ENCODE data around the gene FOXK2. TPM values are rescaled to one million over a fixed set of nuclear protein-coding genes. Genes with fewer than 3 reads are reported as not detected.

Gene FOXK2
- total and polyA plus RNA-seq, 2 of the 8 experiments (the other 6 are each of a cell fraction or from before 2014, with no cell fraction given): 34.7 to 64.9 TPM

DNA sequence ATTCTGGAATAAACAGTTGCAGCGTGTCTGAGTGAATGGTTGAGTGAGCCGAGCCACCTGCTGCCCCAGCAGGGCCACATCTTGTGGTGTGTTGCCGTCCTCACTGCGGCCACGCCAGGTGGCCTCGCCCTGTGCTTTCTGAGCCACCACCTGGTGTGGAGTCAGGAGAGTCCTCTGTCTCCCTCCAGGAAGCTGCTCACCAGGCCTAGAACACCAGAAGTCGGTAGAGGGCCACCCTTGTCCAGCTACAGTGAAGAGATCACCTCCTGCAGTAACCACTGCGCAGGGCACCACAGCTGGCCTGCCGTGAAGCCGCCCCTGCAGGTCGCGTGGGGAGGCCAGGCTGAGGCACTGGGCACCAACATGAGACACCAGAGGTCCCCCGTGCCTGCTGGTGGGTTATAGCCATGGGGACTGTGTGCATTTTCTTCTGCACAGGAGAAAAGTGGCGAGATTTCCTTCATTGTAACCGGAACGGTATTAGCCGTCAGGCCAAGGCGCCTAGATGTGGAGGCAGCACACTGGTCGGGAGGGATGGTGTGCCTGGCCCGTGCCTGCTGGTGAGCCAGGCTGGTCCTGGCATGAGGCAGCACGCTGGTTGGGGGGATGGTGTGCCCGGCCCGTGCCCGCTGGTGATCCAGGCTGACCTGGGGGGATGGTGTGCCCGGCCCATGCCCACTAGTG is 28.9 kb upstream of the FOXK2 start:
- Histone ChIP-seq H3K4me3 (ENCODE audit: extremely low read depth in 1 of 4, insufficient read depth in 2 of 4, low read depth in 3 of 4, low read length in 4 of 4) (no peak overlapping the region), H3K36me3 (ENCODE audit: control insufficient read depth in 2 of 4, insufficient read depth in 4 of 4, low read length in 3 of 4) (peaks cover 3 to 22% (median 15%) of the 10 kb centered on the region in 4 experiments; a peak in 6 of 8 replicates), H3K4ac (replicated peaks; ENCODE audit: insufficient read length, low read depth, low read length) (no peak overlapping the region), H3K79me2 (ENCODE audit: control insufficient read depth in 1 of 2, insufficient read depth in 2 of 2, low read length in 2 of 2) (no peaks in the 10 kb centered on the region), H3K27ac (ENCODE audit: low read depth, low read length) (no peak overlapping the region), H4K20me1 (replicated peaks in 1 of 2; ENCODE audit: control insufficient read depth in 1 of 2, insufficient read depth in 2 of 2, low read length in 2 of 2) (peaks cover 0 to 1% of the 10 kb centered on the region in 2 experiments), H3K23ac (ENCODE audit: insufficient read length) (no peak overlapping the region), H3K9me3 (ENCODE audit: insufficient read depth in 2 of 2, low read depth in 1 of 2, low read length in 1 of 2) (no peaks in the 10 kb centered on the region), H3K4me1 (replicated peaks in 1 of 4; ENCODE audit: control insufficient read depth in 3 of 4, insufficient read depth in 4 of 4, low read length in 3 of 4) (peaks cover 0 to 6% (median 2%) of the 10 kb centered on the region in 4 experiments; a peak in 6 of 7 replicates), H2AFZ (ENCODE audit: low read length) (no peak overlapping the region), H3K9ac (replicated peaks in 1 of 4; ENCODE audit: extremely low read depth in 1 of 4, low read depth in 3 of 4, low read length in 3 of 4) (no peak overlapping the region), H3K4me2 (ENCODE audit: insufficient read depth in 1 of 2, low read depth in 2 of 2, low read length in 2 of 2) (no peak overlapping the region), H2BK20ac (ENCODE audit: low read length) (no peak overlapping the region), H3K18ac (ENCODE audit: extremely low read depth, low read length) (no peak overlapping the region), H3K79me1 (ENCODE audit: low read depth, low read length) (no peaks in the 10 kb centered on the region), H4K91ac (replicated peaks; ENCODE audit: insufficient read length, low read length) (peak overlapping the region; percentile 68), H3K14ac (ENCODE audit: insufficient read length) (no peak overlapping the region), H2BK15ac (ENCODE audit: low read length) (no peak overlapping the region), H2BK12ac (ENCODE audit: low read depth, low read length) (no peak overlapping the region), H3K27me3 (replicated peaks in 1 of 4; ENCODE audit: control insufficient read depth in 3 of 4, extremely low read depth in 1 of 4, insufficient read depth in 3 of 4, low read length in 3 of 4) (peaks cover 0 to 3% (median 0%) of the 10 kb centered on the region in 4 experiments; a peak in 1 of 7 replicates), H3K56ac (replicated peaks; ENCODE audit: insufficient read length, low read depth, low read length) (no peak overlapping the region), H2BK120ac (replicated peaks; ENCODE audit: low read depth, low read length) (no peak overlapping the region), H4K5ac (ENCODE audit: insufficient read length, low read depth, low read length) (no peak overlapping the region), H4K8ac (ENCODE audit: extremely low read depth, insufficient read depth, low read length) (peak overlapping the region; percentile 9), H2BK5ac (ENCODE audit: low read depth, low read length) (peak overlapping the region; percentile 75; the same call in 1 of the 2 replicates), H2AK5ac (ENCODE audit: low read depth, low read length) (no peak overlapping the region), H3K23me2 (ENCODE audit: low read depth, low read length) (no peaks in the 10 kb centered on the region)
- FAIRE-seq (no peak), DNase-seq (ENCODE audit: low read depth in 1 of 2, low spot score in 2 of 2) (no peak)
- WGBS, 2 experiments (ENCODE audit: extremely low coverage in 1 of 2, insufficient coverage in 1 of 2, insufficient read length in 1 of 2, insufficient replicate concordance in 2 of 2, low coverage in 1 of 2, low lambda C conversion rate in 2 of 2, missing lambda C conversion rate in 1 of 2): 94% methylated on average over 25 of the region's 25 CpGs; no CpG with 5 or more reads in 1 of the 2 experiments
- CTCF ChIA-PET (ENCODE audit: partially characterized antibody): interaction anchor here (3.7 kb wide), 1 partner anchor 63 kb away, joined by 20 read pairs; no protein-coding TSS in a partner anchor
- TF ChIP-seq NANOG (IDR thresholded peaks at IDR 0.05; ENCODE audit: insufficient read depth, low read depth, low read length, poor library complexity, severe bottlenecking): no peak
- no peak for TF ChIP-seq KDM4A (IDR thresholded peaks at IDR 0.05; ENCODE audit: low read depth, low read length, severe bottlenecking)
- no peak for TF ChIP-seq EZH2 (IDR thresholded peaks at IDR 0.05; ENCODE audit: low read depth, low read length, severe bottlenecking)
- TF ChIP-seq PHF8 (conservative IDR thresholded peaks at IDR 0.05; ENCODE audit: low read depth, low read length): no peak
- no peak for TF ChIP-seq CTBP2 (IDR thresholded peaks at IDR 0.05; ENCODE audit: borderline replicate concordance, insufficient read depth, insufficient read length, low read length)
- TF ChIP-seq EGR1 (IDR thresholded peaks at IDR 0.05; ENCODE audit: borderline replicate concordance, low read depth, low read length): no peak
- POLR2A ChIA-PET (ENCODE audit: partially characterized antibody): interaction anchor here (1.0 to 2.1 kb wide), 2 partner anchors 10 to 91 kb away, joined by 4 to 7 read pairs; no protein-coding TSS in a partner anchor
